ENCODE measurements around the gene LRRC43.

LRRC43 gene

DNA sequence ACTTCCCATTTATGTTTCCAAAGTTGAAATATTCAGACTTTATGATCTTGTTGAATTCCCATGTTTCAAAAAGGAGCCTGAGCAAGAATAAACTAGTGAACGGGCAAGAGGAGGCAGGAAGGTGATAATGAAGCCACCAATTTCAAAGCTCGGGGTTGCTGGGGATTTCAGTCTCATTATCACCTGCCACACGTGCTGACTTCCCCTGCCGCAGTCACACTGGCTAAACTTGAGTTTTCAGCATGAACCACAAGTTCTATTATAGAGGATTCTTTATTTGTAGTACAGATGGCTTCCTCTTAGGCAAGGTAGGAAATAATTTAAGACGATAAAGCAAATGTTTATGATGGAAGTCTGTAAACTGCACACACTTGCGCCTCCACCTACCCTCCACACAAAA lies 61.0 kb downstream of the LRRC43 start:
- H3K27me3 ChIP-seq (ENCODE audit: control insufficient read depth, insufficient read depth, low read length), result no peaks in the 10 kb centered on the region
- no peaks in the 10 kb centered on the region for H3K9me3 ChIP-seq (ENCODE audit: control insufficient read depth, insufficient read depth, low read length)
- H3K36me3 ChIP-seq (ENCODE audit: control insufficient read depth, insufficient read depth, low read length), result peaks cover 6% of the 10 kb centered on the region
- no peak overlapping the region for H3K9ac ChIP-seq (ENCODE audit: low read depth, low read length)
- H3K4me1 ChIP-seq (ENCODE audit: control insufficient read depth, insufficient read depth, low read length), result no peaks in the 10 kb centered on the region
- H3K4me3 ChIP-seq (ENCODE audit: low read depth, low read length), result no peak overlapping the region

DNA sequence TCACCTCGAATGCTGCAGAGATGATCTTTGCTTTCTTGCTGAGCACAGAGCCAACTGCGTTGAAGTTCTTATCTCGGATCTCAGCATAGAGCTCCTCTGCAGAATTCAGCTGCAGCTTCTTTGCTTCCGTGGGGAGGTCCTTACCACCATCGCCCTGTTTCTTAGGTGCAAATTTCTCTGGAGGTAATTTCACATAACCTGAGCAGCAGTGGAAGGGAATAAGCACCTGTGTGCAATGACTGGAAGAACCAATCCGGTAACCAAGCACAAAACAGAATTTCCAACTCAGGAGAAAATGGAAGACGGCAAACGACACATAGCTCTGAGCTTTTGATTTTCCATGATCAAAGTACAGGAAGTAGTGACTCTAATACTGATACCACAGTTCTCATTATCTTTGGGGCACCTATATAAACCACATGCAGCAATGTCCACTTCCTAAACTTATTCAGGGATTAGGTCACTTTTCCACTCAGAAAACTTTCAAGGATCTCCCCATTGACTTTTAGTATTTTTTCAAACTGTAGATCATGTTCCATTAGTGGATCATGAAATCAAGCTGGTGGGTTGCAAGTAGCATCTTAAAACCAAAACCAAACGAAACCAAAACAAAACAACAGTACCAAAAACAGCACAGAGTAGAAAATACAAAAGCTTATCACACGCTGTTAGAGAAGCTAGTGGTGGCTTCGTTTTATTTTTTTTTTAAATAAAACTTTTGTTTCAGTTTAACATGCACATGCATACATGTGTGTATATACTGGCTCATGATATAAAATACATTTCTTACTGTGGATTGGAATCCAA lies 61.8 kb downstream of the LRRC43 start:
- H3K36me3 ChIP-seq (ENCODE audit: control insufficient read depth, insufficient read depth, low read length), result peaks cover 5% of the 10 kb centered on the region
- H3K4me3 ChIP-seq (ENCODE audit: low read depth, low read length), result no peak overlapping the region
- H3K27me3 ChIP-seq (ENCODE audit: control insufficient read depth, insufficient read depth, low read length), result no peaks in the 10 kb centered on the region
- no peaks in the 10 kb centered on the region for H3K9me3 ChIP-seq (ENCODE audit: control insufficient read depth, insufficient read depth, low read length)
- no peak overlapping the region for H3K9ac ChIP-seq (ENCODE audit: low read depth, low read length)
- H3K4me1 ChIP-seq (ENCODE audit: control insufficient read depth, insufficient read depth, low read length), result no peaks in the 10 kb centered on the region

DNA sequence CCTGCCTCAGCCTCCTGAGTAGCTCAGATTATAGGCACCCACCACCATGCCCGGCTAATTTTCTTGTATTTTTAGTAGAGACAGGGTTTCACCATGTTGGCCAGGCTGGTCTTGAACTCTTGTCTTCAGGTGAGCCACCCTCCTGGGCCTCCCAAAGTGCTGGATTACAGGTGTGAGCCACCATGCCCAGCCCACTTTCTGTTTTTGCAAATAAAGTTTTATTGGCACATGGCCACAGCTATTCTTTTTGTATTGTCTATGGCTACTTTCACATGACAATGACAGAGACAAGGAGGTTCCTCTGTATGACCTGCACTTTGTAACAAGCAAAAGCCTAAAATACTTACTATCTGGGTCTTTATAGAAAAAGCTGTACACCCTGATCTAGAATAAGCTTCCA lies 62.6 kb downstream of the LRRC43 start:
- H3K9ac ChIP-seq (ENCODE audit: low read depth, low read length), result no peak overlapping the region
- H3K27me3 ChIP-seq (ENCODE audit: control insufficient read depth, insufficient read depth, low read length), result no peaks in the 10 kb centered on the region
- no peaks in the 10 kb centered on the region for H3K36me3 ChIP-seq (ENCODE audit: control insufficient read depth, insufficient read depth, low read length)
- H3K4me3 ChIP-seq (ENCODE audit: low read depth, low read length), result no peak overlapping the region
- no peaks in the 10 kb centered on the region for H3K4me1 ChIP-seq (ENCODE audit: control insufficient read depth, insufficient read depth, low read length)
- no peaks in the 10 kb centered on the region for H3K9me3 ChIP-seq (ENCODE audit: control insufficient read depth, insufficient read depth, low read length)

DNA sequence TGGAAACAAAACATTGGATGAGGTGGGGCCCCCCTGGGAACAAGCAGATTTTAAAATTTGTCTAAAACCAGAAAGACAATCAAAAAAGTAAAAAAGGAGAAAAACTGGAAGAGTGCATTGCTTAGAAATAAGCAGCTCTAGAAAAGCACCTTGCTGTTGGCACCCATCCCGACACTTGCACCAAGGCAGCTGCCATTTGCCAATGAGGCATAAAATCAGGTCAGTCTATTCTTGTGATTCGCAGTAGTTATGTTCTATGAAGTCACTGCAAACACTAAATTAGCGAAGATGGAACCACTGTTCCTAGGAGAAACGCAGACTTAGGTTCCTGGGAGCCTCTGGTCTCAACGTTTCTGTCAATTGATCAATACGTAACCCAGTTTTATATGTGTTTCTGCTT lies 67.1 kb downstream of the LRRC43 start:
- Histone ChIP-seq H3K4me1 (ENCODE audit: control insufficient read depth, insufficient read depth, low read length) (no peaks in the 10 kb centered on the region), H3K9ac (ENCODE audit: low read depth, low read length) (no peak overlapping the region), H3K9me3 (ENCODE audit: control insufficient read depth, insufficient read depth, low read length) (no peaks in the 10 kb centered on the region), H3K4me3 (ENCODE audit: low read depth, low read length) (no peak overlapping the region), H3K36me3 (ENCODE audit: control insufficient read depth, insufficient read depth, low read length) (no peaks in the 10 kb centered on the region), H3K27me3 (ENCODE audit: control insufficient read depth, insufficient read depth, low read length) (no peaks in the 10 kb centered on the region)

DNA sequence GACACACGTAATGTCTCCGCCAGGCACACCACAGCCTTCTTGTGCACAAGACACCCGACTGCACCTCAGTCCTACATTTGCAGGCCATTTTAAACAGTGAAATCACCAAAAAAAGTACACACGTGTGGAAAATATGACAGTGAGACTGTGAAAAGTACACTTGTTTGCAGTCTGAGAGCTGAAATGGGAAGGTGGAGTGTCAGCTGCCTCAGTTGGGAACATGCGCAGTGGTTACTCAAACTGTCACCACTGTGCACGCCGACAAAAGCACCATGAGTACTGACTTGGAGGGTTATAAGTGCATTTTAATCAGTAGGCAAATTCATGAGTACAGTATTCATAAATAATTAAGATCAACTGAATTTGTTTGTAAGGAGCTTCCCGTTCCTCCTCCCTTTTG lies 67.6 kb downstream of the LRRC43 start:
- Histone ChIP-seq H3K9me3 (ENCODE audit: control insufficient read depth, insufficient read depth, low read length) (no peaks in the 10 kb centered on the region), H3K9ac (ENCODE audit: low read depth, low read length) (no peak overlapping the region), H3K4me1 (ENCODE audit: control insufficient read depth, insufficient read depth, low read length) (no peaks in the 10 kb centered on the region), H3K36me3 (ENCODE audit: control insufficient read depth, insufficient read depth, low read length) (no peaks in the 10 kb centered on the region), H3K4me3 (ENCODE audit: low read depth, low read length) (no peak overlapping the region), H3K27me3 (ENCODE audit: control insufficient read depth, insufficient read depth, low read length) (no peaks in the 10 kb centered on the region)
